Activated CD8-positive, alpha-beta T cell treated with anti-CD3 and anti-CD28 coated beads, Interleukin-2, amount 10 ng/mL, durations not matched to agents 7 days and 5 days (primary cell): Measurements from ENCODE around the gene CDH16. TPM values are rescaled to one million over a fixed set of nuclear protein-coding genes. Genes with fewer than 3 reads are reported as not detected.

Experiments
- ATAC-seq: fragments of 150-1000 bp; cut with Tn5 transposase; one replicate; pipeline ENCODE4 v1.10.0; 2021; ENCODE audit warnings: moderate library complexity
- CTCF ChIA-PET: fragments of 350-600 bp; sonication (Branson Sonifier 250); formaldehyde crosslinking; loops from one replicate; lab custom pipeline; 2021; ENCODE audit warnings: antibody characterized with exemption; lab: Charles Lee
- POLR2A ChIA-PET: fragments of 350-600 bp; sonication (Branson Sonifier 250); formaldehyde crosslinking; loops from one replicate; lab custom pipeline; 2021; ENCODE audit warnings: antibody characterized with exemption; lab: Charles Lee
- DNase-seq: peaks from one replicate; pipeline ENCODE4 v3.0.0-alpha.2; 2020
- H3K27ac Mint-ChIP-seq: one replicate; pipeline ENCODE4 v1.8.0; 2021; ENCODE audit warnings: mild to moderate bottlenecking, mixed read lengths
- H3K27me3 Mint-ChIP-seq: one replicate; pipeline ENCODE4 v1.8.0; 2021; ENCODE audit warnings: low read depth, mixed read lengths
- H3K36me3 Mint-ChIP-seq: one replicate; pipeline ENCODE4 v1.8.0; 2021; ENCODE audit warnings: low read depth, mixed read lengths
- H3K4me1 Mint-ChIP-seq: one replicate; pipeline ENCODE4 v1.8.0; 2021; ENCODE audit warnings: low read depth, mixed read lengths
- H3K4me3 Mint-ChIP-seq: one replicate; pipeline ENCODE4 v1.8.0; 2021; ENCODE audit warnings: mild to moderate bottlenecking, mixed read lengths
- H3K9me3 Mint-ChIP-seq: one replicate; pipeline ENCODE4 v1.8.0; 2022; ENCODE audit warnings: mixed read lengths; ENCODE audit not compliant: insufficient read depth
- total RNA-seq, 2 experiments: library from RNA; stranded (reverse); gene quantifications; one replicate each; pipeline ENCODE4 v1.2.3, GENCODE V29; 2021

Gene CDH16
- total RNA-seq, 2 experiments from 2014 or later, result not detected

GRCh38 chr16:66891360-66891759 lies 27.3 kb downstream of the CDH16 start:
- DNase-seq (no peak), ATAC-seq (no peak)
- Mint-ChIP-seq H3K27ac (peak overlapping the region; percentile 62), H3K36me3 (peaks cover 34% of the 10 kb centered on the region), H3K27me3 (no peaks in the 10 kb centered on the region), H3K4me3 (no peak overlapping the region), H3K9me3 (no peaks in the 10 kb centered on the region), H3K4me1 (peaks cover 44% of the 10 kb centered on the region)
- ChIA-PET CTCF (interaction anchor here (1.3 to 6.7 kb wide), 8 partner anchors 10 to 140 kb away, joined by 3 to 94 read pairs (median 12); partner anchors contain the start of genes DYNC1LI2, NAE1, PDP2 and RRAD), POLR2A (interaction anchor here (0.7 kb wide), 1 partner anchor 84 kb away, joined by 4 read pairs; no protein-coding TSS in a partner anchor)

- H3K9me3 Mint-ChIP-seq, result no peaks in the 10 kb centered on the region
- H3K4me1 Mint-ChIP-seq, result peaks cover 46% of the 10 kb centered on the region
- DNase-seq (no peak), ATAC-seq (no peak)
- H3K27me3 Mint-ChIP-seq, result no peaks in the 10 kb centered on the region
- no peak overlapping the region for H3K27ac Mint-ChIP-seq
- CTCF ChIA-PET, result interaction anchor here (0.8 to 4.2 kb wide), 10 partner anchors 9 to 139 kb away, joined by 3 to 30 read pairs (median 5); partner anchors contain the start of genes DYNC1LI2, NAE1 and PDP2
- POLR2A ChIA-PET, result interaction anchor here (0.7 kb wide), 1 partner anchor 85 kb away, joined by 4 read pairs; no protein-coding TSS in a partner anchor
- H3K36me3 Mint-ChIP-seq, result peaks cover 36% of the 10 kb centered on the region
- H3K4me3 Mint-ChIP-seq, result no peak overlapping the region
Measured at GRCh38 chr16:66890799-66891198, 27.9 kb downstream of the CDH16 start.

GRCh38 chr16:66889622-66890021 lies 29.1 kb downstream of the CDH16 start:
- H3K27ac Mint-ChIP-seq, result no peak overlapping the region
- CTCF ChIA-PET, result interaction anchor here (1.7 kb wide), 1 partner anchor 39 kb away, joined by 7 read pairs; no protein-coding TSS in a partner anchor
- DNase-seq (no peak), ATAC-seq (no peak)
- H3K36me3 Mint-ChIP-seq, result peaks cover 46% of the 10 kb centered on the region
- H3K4me1 Mint-ChIP-seq, result peaks cover 51% of the 10 kb centered on the region
- POLR2A ChIA-PET, result no interaction called here
- H3K9me3 Mint-ChIP-seq, result no peaks in the 10 kb centered on the region
- no peak overlapping the region for H3K4me3 Mint-ChIP-seq
- no peaks in the 10 kb centered on the region for H3K27me3 Mint-ChIP-seq

- no peaks in the 10 kb centered on the region for H3K27me3 Mint-ChIP-seq
- no peaks in the 10 kb centered on the region for H3K9me3 Mint-ChIP-seq
- peaks cover 52% of the 10 kb centered on the region for H3K36me3 Mint-ChIP-seq
- H3K4me1 Mint-ChIP-seq, result peaks cover 49% of the 10 kb centered on the region
- POLR2A ChIA-PET, result no interaction called here
- CTCF ChIA-PET, result interaction anchor here (0.7 to 0.8 kb wide), 2 partner anchors 9 to 16 kb away, joined by 3 read pairs; partner anchors contain the start of gene PDP2
- no peak overlapping the region for H3K4me3 Mint-ChIP-seq
- DNase-seq (no peak), ATAC-seq (no peak)
- H3K27ac Mint-ChIP-seq, result no peak overlapping the region
Measured at GRCh38 chr16:66888647-66889615, 29.8 kb downstream of the CDH16 start.

GRCh38 chr16:66886914-66887313 lies 31.8 kb downstream of the CDH16 start:
- ATAC-seq (no peak), DNase-seq (no peak)
- H3K36me3 Mint-ChIP-seq, result peaks cover 49% of the 10 kb centered on the region
- peaks cover 50% of the 10 kb centered on the region for H3K4me1 Mint-ChIP-seq
- ChIA-PET POLR2A (no interaction called here), CTCF (interaction anchor here (1.0 to 1.5 kb wide), 2 partner anchors 9 to 23 kb away, joined by 5 to 6 read pairs; no protein-coding TSS in a partner anchor)
- H3K4me3 Mint-ChIP-seq, result no peak overlapping the region
- no peak overlapping the region for H3K27ac Mint-ChIP-seq
- no peaks in the 10 kb centered on the region for H3K9me3 Mint-ChIP-seq
- no peaks in the 10 kb centered on the region for H3K27me3 Mint-ChIP-seq

GRCh38 chr16:66886321-66886720 lies 32.4 kb downstream of the CDH16 start:
- ChIA-PET POLR2A (no interaction called here), CTCF (interaction anchor here (0.7 to 1.5 kb wide), 3 partner anchors 9 to 18 kb away, joined by 3 to 6 read pairs (median 4); no protein-coding TSS in a partner anchor)
- Mint-ChIP-seq H3K4me3 (no peak overlapping the region), H3K27ac (no peak overlapping the region), H3K4me1 (peaks cover 56% of the 10 kb centered on the region), H3K36me3 (peaks cover 47% of the 10 kb centered on the region), H3K9me3 (no peaks in the 10 kb centered on the region), H3K27me3 (no peaks in the 10 kb centered on the region)
- no peak for DNase-seq
- no peak for ATAC-seq

- Mint-ChIP-seq H3K4me1 (peaks cover 56% of the 10 kb centered on the region), H3K9me3 (no peaks in the 10 kb centered on the region), H3K36me3 (peaks cover 44% of the 10 kb centered on the region), H3K27me3 (no peaks in the 10 kb centered on the region), H3K27ac (no peak overlapping the region), H3K4me3 (no peak overlapping the region)
- ATAC-seq (no peak), DNase-seq (no peak)
- CTCF ChIA-PET, result interaction anchor here (1.4 to 1.5 kb wide), 2 partner anchors 10 to 11 kb away, joined by 4 to 6 read pairs; no protein-coding TSS in a partner anchor
- POLR2A ChIA-PET, result no interaction called here
Measured at GRCh38 chr16:66885491-66885890, 33.2 kb downstream of the CDH16 start.

- Mint-ChIP-seq H3K4me1 (peaks cover 70% of the 10 kb centered on the region), H3K27me3 (no peaks in the 10 kb centered on the region), H3K9me3 (no peaks in the 10 kb centered on the region), H3K36me3 (peaks cover 30% of the 10 kb centered on the region), H3K27ac (no peak overlapping the region), H3K4me3 (no peak overlapping the region)
- DNase-seq (no peak), ATAC-seq (no peak)
- CTCF ChIA-PET, result interaction anchor here (2.6 to 5.1 kb wide), 6 partner anchors 9 to 52 kb away, joined by 11 to 35 read pairs (median 26); partner anchors contain the start of gene NAE1
- POLR2A ChIA-PET, result no interaction called here
Measured at GRCh38 chr16:66882702-66883101, 36.0 kb downstream of the CDH16 start.

GRCh38 chr16:66881964-66882508 lies 36.6 kb downstream of the CDH16 start:
- peak overlapping the region; percentile 100 for H3K4me3 Mint-ChIP-seq
- no peak overlapping the region for H3K27ac Mint-ChIP-seq
- DNase-seq (no peak), ATAC-seq (no peak)
- ChIA-PET CTCF (interaction anchor here (1.8 to 5.1 kb wide), 7 partner anchors 9 to 130 kb away, joined by 6 to 35 read pairs (median 25); partner anchors contain the start of genes DYNC1LI2 and NAE1), POLR2A (interaction anchor here (1.4 kb wide), 1 partner anchor 51 kb away, joined by 9 read pairs; no protein-coding TSS in a partner anchor)
- peaks cover 25% of the 10 kb centered on the region for H3K36me3 Mint-ChIP-seq
- H3K4me1 Mint-ChIP-seq, result peaks cover 66% of the 10 kb centered on the region
- no peaks in the 10 kb centered on the region for H3K9me3 Mint-ChIP-seq
- H3K27me3 Mint-ChIP-seq, result no peaks in the 10 kb centered on the region

GRCh38 chr16:66881560-66881959 lies 37.1 kb downstream of the CDH16 start:
- Mint-ChIP-seq H3K27me3 (no peaks in the 10 kb centered on the region), H3K9me3 (no peaks in the 10 kb centered on the region), H3K27ac (peak overlapping the region; percentile 39), H3K4me1 (peaks cover 63% of the 10 kb centered on the region), H3K4me3 (peak overlapping the region; percentile 100), H3K36me3 (peaks cover 20% of the 10 kb centered on the region)
- DNase-seq, result no peak
- CTCF ChIA-PET, result interaction anchor here (0.9 to 5.1 kb wide), 10 partner anchors 9 to 963 kb away, joined by 3 to 35 read pairs (median 16); partner anchors contain the start of genes DYNC1LI2 and NAE1
- no peak for ATAC-seq
- POLR2A ChIA-PET, result interaction anchor here (1.4 kb wide), 1 partner anchor 51 kb away, joined by 9 read pairs; no protein-coding TSS in a partner anchor

- peaks cover 66% of the 10 kb centered on the region for H3K4me1 Mint-ChIP-seq
- peak overlapping the region; percentile 100 for H3K4me3 Mint-ChIP-seq
- H3K27me3 Mint-ChIP-seq, result no peaks in the 10 kb centered on the region
- POLR2A ChIA-PET, result interaction anchor here (0.6 to 1.4 kb wide), 3 partner anchors 11 to 52 kb away, joined by 3 to 9 read pairs (median 5); no protein-coding TSS in a partner anchor
- ATAC-seq, result peak; percentile 8
- DNase-seq, result peak; percentile 42
- CTCF ChIA-PET, result interaction anchor here (0.9 to 5.1 kb wide), 17 partner anchors 8 to 964 kb away, joined by 3 to 35 read pairs (median 4); partner anchors contain the start of genes CES3, DYNC1LI2 and NAE1
- H3K27ac Mint-ChIP-seq, result no peak overlapping the region
- peaks cover 4% of the 10 kb centered on the region for H3K9me3 Mint-ChIP-seq
- peaks cover 18% of the 10 kb centered on the region for H3K36me3 Mint-ChIP-seq
Measured at GRCh38 chr16:66881014-66881417, 37.7 kb downstream of the CDH16 start.
